K562 (cell line): ENCODE measurements around the gene USP48. TPM values are rescaled to one million over a fixed set of nuclear protein-coding genes. Genes with fewer than 3 reads are reported as not detected.
A peak's percentile ranks its signal among the peaks of the same experiment; 100 is the strongest.

Experiments
- ATAC-seq: fragments of 200-7000 bp; cut with Tn5 transposase; 3 replicates; pipeline ENCODE4 v1.9.1; 2020; ENCODE audit warnings: moderate library complexity
- BruUV-seq: library from RNA; stranded (reverse); fragments of 400-500 nt; replicated peaks from 2 replicates; lab custom pipeline; 2021; lab: Mats Ljungman, UMichigan
- CTCF ChIA-PET: fragments of 300-600 bp; formaldehyde crosslinking; extraction: SDS; loops from one replicate; lab custom pipeline; 2021; ENCODE audit warnings: low intra/inter-chr PET ratio; lab: Yijun Ruan, JAX
- POLR2A ChIA-PET: fragments of 300-600, 350-650 bp; sonication (Branson Sonifier 250); formaldehyde crosslinking; extraction: SDS; loops from one replicate; lab custom pipeline; 2021; ENCODE audit warnings: antibody characterized with exemption, inconsistent platforms; lab: Yijun Ruan, JAX
- DNase-seq, 4 experiments: peaks; one replicate each; pipeline versions ENCODE4 v3.0.0 to v3.0.0-alpha.2; 2011 to 2018; ENCODE audit warnings: low spot score in 3 of 4, mixed read lengths in 3 of 4; ENCODE audit errors: extremely low read depth in 1 of 4
- FAIRE-seq: peaks from 2 replicates; lab custom pipeline; 2011; peaks lifted over from hg19 to GRCh38; lab: Jason Lieb, UNC
- H2AFZ ChIP-seq: 2 replicates; pipeline ENCODE4 v1.6.0; 2011; ENCODE audit warnings: low read depth, low read length, control low read depth, inconsistent platforms
- H3K27ac ChIP-seq: fragments of 200-600 bp; 3 replicates; pipeline ENCODE4 v1.8.0; 2011; ENCODE audit warnings: low read depth, mild to moderate bottlenecking, control low read depth, inconsistent platforms, low read length, moderate library complexity, mixed read lengths; ENCODE audit errors: extremely low read depth
- H3K27me3 ChIP-seq, 2 experiments: fragments of 300-600 bp in 1 of 2; 2 replicates in 1 of 2; 3 replicates in 1 of 2; pipeline versions ENCODE4 v1.6.0 to v1.8.0; 2011; ENCODE audit warnings: inconsistent platforms in 2 of 2, low read length in 2 of 2, mild to moderate bottlenecking in 1 of 2, mixed read lengths in 1 of 2, moderate library complexity in 1 of 2; ENCODE audit not compliant: control insufficient read depth in 2 of 2, insufficient read depth in 2 of 2
- H3K36me3 ChIP-seq: fragments of 300-600 bp; 3 replicates; pipeline ENCODE4 v1.8.0; 2011; ENCODE audit warnings: mild to moderate bottlenecking, low read length, inconsistent platforms; ENCODE audit not compliant: control insufficient read depth, insufficient read depth
- H3K4me1 ChIP-seq, 2 experiments: fragments of 200-600 bp in 1 of 2; replicated peaks in 1 of 2; 2 replicates in 1 of 2; 3 replicates in 1 of 2; pipeline versions ENCODE4 v1.5.1 to v1.8.0; 2011; ENCODE audit warnings: inconsistent platforms in 2 of 2, low read length in 2 of 2, mild to moderate bottlenecking in 1 of 2, mixed read lengths in 1 of 2, moderate library complexity in 1 of 2; ENCODE audit not compliant: control insufficient read depth in 2 of 2, insufficient read depth in 2 of 2
- H3K4me2 ChIP-seq: 2 replicates; pipeline ENCODE4 v1.6.1; 2011; ENCODE audit warnings: low read length, control low read depth, inconsistent platforms, mixed read lengths; ENCODE audit not compliant: insufficient read depth
- H3K4me3 ChIP-seq: fragments of 200-600 bp; sonication (generic), shearing (Covaris generic); 2 replicates; pipeline ENCODE4 v1.5.1; 2016; ENCODE audit warnings: control low read depth, inconsistent platforms
- H3K79me2 ChIP-seq: fragments of 200-600 bp; 3 replicates; pipeline ENCODE4 v1.8.0; 2011; ENCODE audit warnings: low read length, inconsistent platforms; ENCODE audit not compliant: control insufficient read depth, insufficient read depth
- H3K9ac ChIP-seq, 2 experiments: 2 replicates each; pipeline versions ENCODE4 v1.6.0 to v1.6.1; 2011; ENCODE audit warnings: low read depth in 2 of 2, low read length in 2 of 2, control low read depth in 1 of 2, inconsistent platforms in 1 of 2, mild to moderate bottlenecking in 1 of 2, mixed read lengths in 1 of 2; ENCODE audit not compliant: insufficient read depth in 1 of 2
- H3K9me1 ChIP-seq: one replicate; pipeline ENCODE4 v1.6.0; 2011; ENCODE audit warnings: inconsistent platforms, mild to moderate bottlenecking, low read length, moderate library complexity; ENCODE audit not compliant: control insufficient read depth, insufficient read depth
- H3K9me3 ChIP-seq: replicated peaks from 2 replicates; pipeline ENCODE4 v1.5.1; 2011; ENCODE audit warnings: low read depth, low read length, inconsistent platforms; ENCODE audit not compliant: control insufficient read depth, insufficient read depth
- H4K20me1 ChIP-seq: replicated peaks from 2 replicates; pipeline ENCODE4 v1.6.1; 2011; ENCODE audit warnings: low read length, inconsistent platforms, mixed read lengths; ENCODE audit not compliant: control insufficient read depth, insufficient read depth
- ATF3 ChIP-seq, 2 experiments: fragments of 450-650 bp in 1 of 2; sonication (generic) in 1 of 2; formaldehyde crosslinking in 1 of 2; IDR thresholded peaks in 1 of 2; conservative IDR thresholded peaks in 1 of 2; 2 replicates each; pipeline versions ENCODE4 v1.6.1 to v1.8.1; 2016 to 2023; ENCODE audit warnings: mild to moderate bottlenecking in 2 of 2, moderate library complexity in 2 of 2, inconsistent platforms in 1 of 2, missing genetic modification reagents in 1 of 2
- BRF1 ChIP-seq: IDR thresholded peaks from 3 replicates; pipeline ENCODE4 v1.6.1; 2011; ENCODE audit warnings: borderline replicate concordance, mild to moderate bottlenecking; ENCODE audit not compliant: insufficient read length; ENCODE audit errors: extremely low read depth
- CHCHD3 ChIP-seq: fragments of 250-450 bp; sonication (Bioruptor Pico); IDR thresholded peaks from 2 replicates; pipeline ENCODE4 v2.1.2; 2022; ENCODE audit warnings: mild to moderate bottlenecking
- CHD4 ChIP-seq: fragments of 200-600 bp; sonication (generic); IDR thresholded peaks from 3 replicates; pipeline ENCODE4 v1.6.1; 2012; ENCODE audit warnings: low read depth, mild to moderate bottlenecking, mixed read lengths, low read length, inconsistent platforms; ENCODE audit not compliant: insufficient read depth, insufficient replicate concordance, poor library complexity, severe bottlenecking
- DEAF1 ChIP-seq: fragments of 450-650 bp; formaldehyde crosslinking; IDR thresholded peaks from 2 replicates; pipeline ENCODE4 v1.4.0; 2020; ENCODE audit warnings: mild to moderate bottlenecking, moderate library complexity
- HMGN3 ChIP-seq: IDR thresholded peaks from 2 replicates; pipeline ENCODE4 v1.6.1; 2011; ENCODE audit warnings: borderline replicate concordance, low read depth, mild to moderate bottlenecking, mixed read lengths, low read length; ENCODE audit not compliant: insufficient read length; ENCODE audit errors: extremely low read depth
- SMARCA4 ChIP-seq: fragments of 450-650 bp; IDR thresholded peaks from 2 replicates; pipeline ENCODE4 v1.6.1; 2016
- U2AF1 ChIP-seq: fragments of 200-400 bp; formaldehyde crosslinking; optimal IDR thresholded peaks from 2 replicates; pipeline ENCODE3; 2017; ENCODE audit warnings: mild to moderate bottlenecking, low read depth, low read length, moderate library complexity
- ZBTB8A ChIP-seq: fragments of 450-650 bp; IDR thresholded peaks from 2 replicates; pipeline ENCODE4 v1.6.1; 2018; ENCODE audit warnings: mild to moderate bottlenecking, moderate library complexity; ENCODE audit not compliant: partially characterized antibody
- ZFP91 ChIP-seq: sonication (generic); formaldehyde crosslinking; IDR thresholded peaks from 2 replicates; pipeline ENCODE4 v1.8.0; 2022; ENCODE audit warnings: mild to moderate bottlenecking, missing genetic modification reagents
- ZNF24 ChIP-seq: fragments of 450-650 bp; IDR thresholded peaks from 2 replicates; pipeline ENCODE4 v1.6.1; 2016
- WGBS: fragments of 100-300 bp; shearing (Covaris generic); methylation state at CpG from one replicate; pipeline ENCODE4 v1.1.6; 2016; ENCODE audit warnings: low coverage, mixed read lengths; ENCODE audit not compliant: insufficient coverage; ENCODE audit errors: missing lambda C conversion rate; 5-methylcytosine and 5-hydroxymethylcytosine counted together
- in situ Hi-C: fragments of 300-500 bp; cut with MboI; formaldehyde crosslinking; loops from 4 replicates; pipeline ENCODE4 v1.15.0; 2018; ENCODE audit warnings: inconsistent platforms, mixed read lengths
- intact Hi-C: fragments of 100-400 bp; cut with micrococcal nuclease; formaldehyde crosslinking; loops from 2 replicates; pipeline ENCODE4 v1.14.2; 2022
- polyA plus RNA-seq, 8 experiments: library from polyadenylated mRNA; depleted of rRNA in 4 of 8; stranded (reverse) in 5 of 8; unstranded in 3 of 8; fragments of >200 nt; fragmentation: Nextera tagmentation in 2 of 8; fragmentation: Illumina TruSeq in 1 of 8; extraction: Ambion mirVana in 2 of 8; extraction: Trizol in 1 of 8; gene quantifications; 2 replicates each; pipeline versions ENCODE4 v1.2.1 to v1.2.3, GENCODE V29; 2011 to 2014; ENCODE audit warnings: inconsistent platforms in 1 of 8, missing spikeins in 1 of 8
- total RNA-seq, 7 experiments: library from RNA; depleted of rRNA in 6 of 7; stranded (reverse); fragments of >200 nt in 6 of 7; fragmentation: Illumina TruSeq in 2 of 7; extraction: Trizol in 2 of 7; gene quantifications; 2 replicates each; pipeline versions ENCODE4 v1.2.1 to v1.2.3, GENCODE V29; 2011 to 2021; ENCODE audit warnings: low replicate concordance in 1 of 7

The USP48 gene
- total and polyA plus RNA-seq, 9 of the 15 experiments (the other 6 are each of a cell fraction or from before 2014, with no cell fraction given) = 23.3 to 123 (median 106) TPM

- TF ChIP-seq ATF3 (IDR thresholded peaks at IDR 0.05) (peak; percentile 38), ATF3 (CRISPR knock-in tag; conservative IDR thresholded peaks at IDR 0.05) (no peak), CHD4 (peak; percentile 58), ZNF24 (peak; percentile 33; the same call in 1 of the 2 replicates), U2AF1 (no peak)
These were observed 130.6 kb downstream of the USP48 start (continued) for GRCh38 chr1:21652101-21652936.

- H3K4me3 ChIP-seq = peak overlapping the region; percentile 42
- H4K20me1 ChIP-seq = peaks cover 39% of the 10 kb centered on the region
- peak overlapping the region; percentile 91 for H2AFZ ChIP-seq
- H3K4me1 ChIP-seq = peaks cover 26 to 58% of the 10 kb centered on the region in 2 experiments; a peak in 4 of 5 replicates
- H3K9ac ChIP-seq = peak overlapping the region; percentile 49 to 95
- no peaks in the 10 kb centered on the region for H3K9me3 ChIP-seq
- POLR2A ChIA-PET = interaction anchor here (0.5 to 1.5 kb wide), 5 partner anchors 12 to 388 kb away, joined by 3 to 5 read pairs (median 4); no protein-coding TSS in a partner anchor
- WGBS = 4% methylated on average over 42 of the region's 80 CpGs
- H3K27me3 ChIP-seq = no peaks in the 10 kb centered on the region; a peak in 1 of 5 replicates
- BruUV-seq = no TSS peak
- CTCF ChIA-PET = no interaction called here
- peak overlapping the region; percentile 54 for H3K27ac ChIP-seq
- H3K4me2 ChIP-seq = peak overlapping the region; percentile 98
- peaks cover 7% of the 10 kb centered on the region for H3K9me1 ChIP-seq
- DNase-seq = peak; percentile 92 to 94 (median 92)
- in situ Hi-C loops = loop anchor here (10.0 to 25.0 kb wide), 2 partner anchors 139 to 397 kb away; partner anchors contain the start of gene ALPL
- H3K36me3 ChIP-seq = peaks cover 16% of the 10 kb centered on the region; the same call in 2 of the 3 replicates
- FAIRE-seq = peak; percentile 77
- peak; percentile 82 for ATAC-seq
- intact Hi-C loops = no loop called here
- H3K79me2 ChIP-seq = peaks cover 14% of the 10 kb centered on the region
- TF ChIP-seq HMGN3 = peak; percentile 28
- no peak for TF ChIP-seq ZBTB8A
- TF ChIP-seq CHCHD3 (CRISPR knock-in tag) = no peak
- TF ChIP-seq ZFP91 (CRISPR knock-in tag) = no peak
- TF ChIP-seq SMARCA4 = no peak
- TF ChIP-seq DEAF1 (CRISPR knock-in tag) = no peak
- no peak for TF ChIP-seq BRF1
These were observed 131.5 kb downstream of the USP48 start for GRCh38 chr1:21651214-21652042.
